ENCODE measurements around the gene GRIN2A.

DNA sequence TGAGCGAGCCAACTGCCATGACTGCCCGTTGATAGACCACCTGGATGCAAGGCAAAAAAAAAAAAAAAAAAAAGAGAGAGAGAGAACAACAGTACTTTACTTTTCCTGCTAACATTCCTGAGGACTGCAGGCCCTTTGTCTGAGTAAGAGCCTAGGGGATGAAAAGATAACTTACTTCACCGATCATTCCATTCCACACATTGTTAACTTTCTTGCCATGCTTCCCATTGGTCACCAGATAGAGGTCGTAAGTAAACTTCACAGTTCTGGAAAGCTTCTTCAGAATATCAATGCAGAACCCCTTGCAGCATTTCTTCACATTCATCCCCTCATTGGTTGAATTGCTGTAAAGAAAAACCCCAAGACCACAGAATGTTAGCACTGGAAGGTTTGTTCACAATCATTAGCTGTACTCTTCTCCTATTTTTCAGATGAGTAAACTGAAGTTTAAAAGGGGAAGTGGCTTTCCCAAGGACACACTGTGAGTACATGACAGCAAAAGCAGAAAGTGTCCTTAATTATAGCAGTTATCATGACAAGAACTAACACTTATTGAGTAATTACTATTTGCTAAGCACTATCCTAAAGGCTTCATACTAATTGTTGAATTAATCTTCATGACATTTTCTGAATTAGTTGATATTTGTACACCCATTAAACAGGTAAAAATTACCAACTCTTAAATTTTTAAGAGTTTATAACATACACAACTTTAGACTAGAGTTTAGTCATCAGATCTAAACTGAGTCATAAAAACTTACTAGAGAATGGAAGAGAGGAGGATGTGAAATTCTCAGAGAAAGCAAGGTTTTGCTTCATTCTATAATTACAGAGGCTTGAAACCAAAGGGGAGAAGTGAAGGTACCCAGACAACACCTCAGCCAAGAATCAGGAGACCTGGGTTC, 341.2 kb downstream of the GRIN2A start:
- TF ChIP-seq, protein P1, sequence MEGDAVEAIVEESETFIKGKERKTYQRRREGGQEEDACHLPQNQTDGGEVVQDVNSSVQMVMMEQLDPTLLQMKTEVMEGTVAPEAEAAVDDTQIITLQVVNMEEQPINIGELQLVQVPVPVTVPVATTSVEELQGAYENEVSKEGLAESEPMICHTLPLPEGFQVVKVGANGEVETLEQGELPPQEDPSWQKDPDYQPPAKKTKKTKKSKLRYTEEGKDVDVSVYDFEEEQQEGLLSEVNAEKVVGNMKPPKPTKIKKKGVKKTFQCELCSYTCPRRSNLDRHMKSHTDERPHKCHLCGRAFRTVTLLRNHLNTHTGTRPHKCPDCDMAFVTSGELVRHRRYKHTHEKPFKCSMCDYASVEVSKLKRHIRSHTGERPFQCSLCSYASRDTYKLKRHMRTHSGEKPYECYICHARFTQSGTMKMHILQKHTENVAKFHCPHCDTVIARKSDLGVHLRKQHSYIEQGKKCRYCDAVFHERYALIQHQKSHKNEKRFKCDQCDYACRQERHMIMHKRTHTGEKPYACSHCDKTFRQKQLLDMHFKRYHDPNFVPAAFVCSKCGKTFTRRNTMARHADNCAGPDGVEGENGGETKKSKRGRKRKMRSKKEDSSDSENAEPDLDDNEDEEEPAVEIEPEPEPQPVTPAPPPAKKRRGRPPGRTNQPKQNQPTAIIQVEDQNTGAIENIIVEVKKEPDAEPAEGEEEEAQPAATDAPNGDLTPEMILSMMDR (IDR thresholded peaks at IDR 0.05) = no peak
- no peak for TF ChIP-seq POLR2A (IDR thresholded peaks at IDR 0.05; ENCODE audit: low read depth)
